Endothelial cell of umbilical vein (primary cell): ENCODE measurements around the gene LENG9. TPM values are rescaled to one million over a fixed set of nuclear protein-coding genes. Genes with fewer than 3 reads are reported as not detected.

ENCODE experiments used
- BruUV-seq: library from RNA; stranded (reverse); fragments of 400-500 nt; replicated peaks from 2 replicates; lab custom pipeline; 2021; lab: Mats Ljungman, UMichigan
- CTCF ChIA-PET: fragments of 300-600, 350-600 bp; sonication (Branson Sonifier 250); formaldehyde crosslinking; loops from one replicate; lab custom pipeline; 2021; ENCODE audit warnings: antibody characterized with exemption, inconsistent platforms; lab: Charles Lee
- POLR2A ChIA-PET: fragments of 300-600, 350-600 bp; sonication (Branson Sonifier 250); formaldehyde crosslinking; loops from one replicate; lab custom pipeline; 2021; ENCODE audit warnings: antibody characterized with exemption, inconsistent platforms; lab: Charles Lee
- DNase-seq: peaks from one replicate; pipeline ENCODE4 v3.0.0-alpha.2; 2011; ENCODE audit warnings: low read depth, low spot score
- FAIRE-seq: peaks from 2 replicates; lab custom pipeline; 2011; peaks lifted over from hg19 to GRCh38; lab: Jason Lieb, UNC
- H2AFZ ChIP-seq: 2 replicates; pipeline ENCODE4 v1.6.0; 2012; ENCODE audit warnings: low read depth, low read length, control low read depth, inconsistent platforms
- H3K27ac ChIP-seq: 2 replicates; pipeline ENCODE4 v1.5.1; 2011; ENCODE audit warnings: low read depth, mild to moderate bottlenecking, control low read depth, low read length, moderate library complexity; ENCODE audit not compliant: insufficient read depth
- H3K27me3 ChIP-seq, 2 experiments: 2 replicates each; pipeline versions ENCODE4 v1.6.0 to v1.6.1; 2011; ENCODE audit warnings: low read length in 2 of 2, mixed read lengths in 1 of 2; ENCODE audit not compliant: control insufficient read depth in 2 of 2, insufficient read depth in 2 of 2
- H3K36me3 ChIP-seq, 2 experiments: 2 replicates in 1 of 2; 3 replicates in 1 of 2; pipeline ENCODE4 v1.5.1; 2011; ENCODE audit warnings: low read length in 2 of 2, mild to moderate bottlenecking in 1 of 2, moderate library complexity in 1 of 2; ENCODE audit not compliant: control insufficient read depth in 2 of 2, insufficient read depth in 2 of 2; ENCODE audit errors: extremely low read depth in 1 of 2
- H3K4me1 ChIP-seq: 3 replicates; pipeline ENCODE4 v1.5.1; 2011; ENCODE audit warnings: mild to moderate bottlenecking, low read length; ENCODE audit not compliant: control insufficient read depth, insufficient read depth; ENCODE audit errors: extremely low read depth
- H3K4me2 ChIP-seq: 2 replicates; pipeline ENCODE4 v1.6.1; 2011; ENCODE audit warnings: low read length, control low read depth, mixed read lengths; ENCODE audit not compliant: insufficient read depth
- H3K4me3 ChIP-seq, 3 experiments: fragments of 200-600 bp in 1 of 3; sonication (generic), shearing (Covaris generic) in 1 of 3; replicated peaks in 1 of 3; 2 replicates each; pipeline ENCODE4 v1.5.1; 2011 to 2016; ENCODE audit warnings: control low read depth in 3 of 3, low read length in 3 of 3, mild to moderate bottlenecking in 2 of 3, inconsistent platforms in 1 of 3, low read depth in 1 of 3, moderate library complexity in 1 of 3; ENCODE audit not compliant: insufficient read depth in 1 of 3
- H3K79me2 ChIP-seq: 2 replicates; pipeline ENCODE4 v1.6.0; 2012; ENCODE audit warnings: low read length, inconsistent platforms; ENCODE audit not compliant: control insufficient read depth, insufficient read depth
- H3K9ac ChIP-seq: replicated peaks from 2 replicates; pipeline ENCODE3; 2011; ENCODE audit warnings: low read length, control low read depth; ENCODE audit not compliant: insufficient read depth; ENCODE audit errors: extremely low read depth
- H3K9me1 ChIP-seq: replicated peaks from 3 replicates; pipeline ENCODE4 v1.6.0; 2011; ENCODE audit warnings: mild to moderate bottlenecking, low read length; ENCODE audit not compliant: control insufficient read depth, insufficient read depth; ENCODE audit errors: extremely low read depth
- H3K9me3 ChIP-seq: replicated peaks from 2 replicates; pipeline ENCODE4 v1.5.1; 2012; ENCODE audit warnings: low read length, inconsistent platforms; ENCODE audit not compliant: control insufficient read depth, insufficient read depth
- H4K20me1 ChIP-seq: replicated peaks from 2 replicates; pipeline ENCODE3; 2011; ENCODE audit warnings: mild to moderate bottlenecking, low read length; ENCODE audit not compliant: control insufficient read depth, insufficient read depth; ENCODE audit errors: extremely low read depth
- EZH2 ChIP-seq: IDR thresholded peaks from 2 replicates; pipeline ENCODE4 v1.6.1; 2012; ENCODE audit warnings: borderline replicate concordance, low read depth, mild to moderate bottlenecking, moderate library complexity, low read length, inconsistent platforms; ENCODE audit not compliant: severe bottlenecking
- FOS ChIP-seq: IDR thresholded peaks from 2 replicates; pipeline ENCODE4 v1.6.1; 2011; ENCODE audit warnings: mild to moderate bottlenecking, low read length, moderate library complexity, borderline replicate concordance; ENCODE audit not compliant: insufficient read depth
- GATA2 ChIP-seq: IDR thresholded peaks from 2 replicates; pipeline ENCODE4 v1.7.0; 2011; ENCODE audit warnings: low read depth, mild to moderate bottlenecking, moderate library complexity, mixed read lengths, low read length; ENCODE audit not compliant: insufficient read length, insufficient read depth
- JUN ChIP-seq: IDR thresholded peaks from 2 replicates; pipeline ENCODE4 v1.6.1; 2011; ENCODE audit warnings: borderline replicate concordance, low read depth; ENCODE audit not compliant: insufficient read length, insufficient read depth
- MYC ChIP-seq: IDR thresholded peaks from one replicate; pipeline ENCODE4 v1.6.1; 2011; ENCODE audit warnings: mild to moderate bottlenecking, low read depth, low read length
- POLR2A ChIP-seq: IDR thresholded peaks from 2 replicates; pipeline ENCODE4 v1.6.1; 2012; ENCODE audit warnings: low read depth, mild to moderate bottlenecking, control low read depth, low read length
- POLR2AphosphoS5 ChIP-seq: IDR thresholded peaks from 2 replicates; pipeline ENCODE4 v1.6.1; 2012; ENCODE audit warnings: low read depth, mild to moderate bottlenecking, control low read depth, low read length, moderate library complexity; ENCODE audit not compliant: insufficient read depth
- dilution Hi-C: fragments of 300-500 bp; cut with MboI; formaldehyde crosslinking; loops from one replicate; pipeline ENCODE4 v1.15.0; 2019; ENCODE audit warnings: low sequenced_read_pairs; ENCODE audit not compliant: extremely low pct_ligation_motif_present
- intact Hi-C: fragments of 100-400 bp; cut with micrococcal nuclease; formaldehyde crosslinking; loops from one replicate; pipeline ENCODE4 v1.10.0; 2022
- polyA plus RNA-seq, 4 experiments: library from polyadenylated mRNA; depleted of rRNA in 3 of 4; stranded (reverse) in 3 of 4; unstranded in 1 of 4; fragments of >200 nt; gene quantifications; 2 replicates each; pipeline versions ENCODE4 v1.2.1 to v1.2.3, GENCODE V29; 2011 to 2012; ENCODE audit warnings: missing spikeins in 1 of 4
- total RNA-seq: library from RNA; stranded (reverse); gene quantifications from 2 replicates; pipeline ENCODE4 v1.2.3, GENCODE V29; 2021
- TF ChIP-seq, protein P1 (sequence below): IDR thresholded peaks from 2 replicates; pipeline ENCODE4 v1.6.1; 2011; ENCODE audit not compliant: insufficient read depth, insufficient read length
- TF ChIP-seq, protein P2 (sequence below), 2 donors: IDR thresholded peaks; 1 replicate in 1 of 2; 2 replicates in 1 of 2; pipeline ENCODE4 v1.5.1; 2011; ENCODE audit warnings: low read length in 2 of 2, mild to moderate bottlenecking in 2 of 2, moderate library complexity in 2 of 2, control low read depth in 1 of 2, inconsistent platforms in 1 of 2, low read depth in 1 of 2; ENCODE audit not compliant: insufficient read depth in 1 of 2; ENCODE audit errors: extremely low read depth in 1 of 2

Gene LENG9
- total and polyA plus RNA-seq, 2 donors (not counting 3 experiments of a cell fraction or from before 2014, with no cell fraction given): 0.97 to 2.8 TPM

DNA sequence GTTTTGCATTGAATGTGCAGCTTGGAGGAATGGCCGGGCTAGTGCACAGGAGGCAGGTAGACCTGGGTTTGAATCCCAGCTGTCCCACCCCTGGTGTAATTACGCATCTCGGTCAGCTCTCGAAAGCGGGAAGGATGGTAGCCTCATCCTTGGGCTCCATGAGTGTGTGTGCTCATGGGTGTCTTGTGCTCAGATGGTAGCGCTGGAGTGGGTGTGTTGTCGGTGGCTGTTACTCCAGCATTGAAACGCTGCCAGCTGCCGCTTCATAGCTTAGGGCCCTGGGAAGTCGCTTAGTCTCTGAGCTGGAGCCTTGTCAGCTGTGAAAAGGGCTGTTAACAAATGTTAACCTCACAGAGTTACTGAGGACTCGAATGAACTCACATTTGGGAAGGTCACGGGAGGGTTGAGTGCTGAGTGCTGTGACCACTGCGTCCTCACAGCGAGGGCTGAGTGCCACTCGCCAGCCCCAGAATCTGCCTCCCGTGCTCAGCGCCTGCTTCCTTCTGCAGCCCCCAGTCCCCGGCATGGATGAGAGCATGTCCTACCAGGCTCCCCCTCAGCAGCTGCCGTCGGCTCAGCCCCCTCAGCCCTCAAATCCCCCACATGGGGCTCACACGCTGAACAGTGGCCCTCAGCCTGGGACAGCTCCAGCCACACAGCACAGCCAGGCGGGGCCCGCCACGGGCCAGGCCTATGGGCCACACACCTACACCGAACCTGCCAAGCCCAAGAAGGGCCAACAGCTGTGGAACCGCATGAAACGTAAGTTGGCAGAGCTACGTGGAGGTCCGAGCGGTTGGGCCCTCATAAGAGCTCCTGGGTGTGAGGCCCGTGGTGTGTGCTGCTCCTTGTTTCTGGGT is 9.4 kb downstream of the LENG9 start:
- H3K36me3 ChIP-seq: peaks cover 58 to 80% of the 10 kb centered on the region in 2 experiments
- no peak overlapping the region for H3K27ac ChIP-seq
- BruUV-seq: no TSS peak
- no peaks in the 10 kb centered on the region for H3K9me3 ChIP-seq
- no peaks in the 10 kb centered on the region for H3K27me3 ChIP-seq
- peaks cover 92% of the 10 kb centered on the region for H3K79me2 ChIP-seq
- no peaks in the 10 kb centered on the region for H3K9me1 ChIP-seq
- H3K9ac ChIP-seq: no peak overlapping the region
- dilution Hi-C loops: no loop called here
- ChIA-PET CTCF (interaction anchor here (0.7 kb wide), 1 partner anchor 27 kb away, joined by 4 read pairs; no protein-coding TSS in a partner anchor), POLR2A (interaction anchor here (0.6 to 0.7 kb wide), 2 partner anchors 8 to 19 kb away, joined by 3 read pairs; partner anchors contain the start of gene CDC42EP5)
- no peak overlapping the region for H3K4me2 ChIP-seq
- no peak overlapping the region for H3K4me3 ChIP-seq
- FAIRE-seq (no peak), DNase-seq (no peak)
- peaks cover 11% of the 10 kb centered on the region for H4K20me1 ChIP-seq
- H2AFZ ChIP-seq: no peak overlapping the region
- peaks cover 15% of the 10 kb centered on the region for H3K4me1 ChIP-seq
- intact Hi-C loops: no loop called here
- no peak for TF ChIP-seq POLR2AphosphoS5
- TF ChIP-seq, protein P1, sequence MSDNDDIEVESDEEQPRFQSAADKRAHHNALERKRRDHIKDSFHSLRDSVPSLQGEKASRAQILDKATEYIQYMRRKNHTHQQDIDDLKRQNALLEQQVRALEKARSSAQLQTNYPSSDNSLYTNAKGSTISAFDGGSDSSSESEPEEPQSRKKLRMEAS: no peak
- no peak for TF ChIP-seq JUN
- TF ChIP-seq GATA2: no peak
- TF ChIP-seq EZH2: no peak
- no peak for TF ChIP-seq MYC
- TF ChIP-seq FOS: no peak
- TF ChIP-seq, protein P2, sequence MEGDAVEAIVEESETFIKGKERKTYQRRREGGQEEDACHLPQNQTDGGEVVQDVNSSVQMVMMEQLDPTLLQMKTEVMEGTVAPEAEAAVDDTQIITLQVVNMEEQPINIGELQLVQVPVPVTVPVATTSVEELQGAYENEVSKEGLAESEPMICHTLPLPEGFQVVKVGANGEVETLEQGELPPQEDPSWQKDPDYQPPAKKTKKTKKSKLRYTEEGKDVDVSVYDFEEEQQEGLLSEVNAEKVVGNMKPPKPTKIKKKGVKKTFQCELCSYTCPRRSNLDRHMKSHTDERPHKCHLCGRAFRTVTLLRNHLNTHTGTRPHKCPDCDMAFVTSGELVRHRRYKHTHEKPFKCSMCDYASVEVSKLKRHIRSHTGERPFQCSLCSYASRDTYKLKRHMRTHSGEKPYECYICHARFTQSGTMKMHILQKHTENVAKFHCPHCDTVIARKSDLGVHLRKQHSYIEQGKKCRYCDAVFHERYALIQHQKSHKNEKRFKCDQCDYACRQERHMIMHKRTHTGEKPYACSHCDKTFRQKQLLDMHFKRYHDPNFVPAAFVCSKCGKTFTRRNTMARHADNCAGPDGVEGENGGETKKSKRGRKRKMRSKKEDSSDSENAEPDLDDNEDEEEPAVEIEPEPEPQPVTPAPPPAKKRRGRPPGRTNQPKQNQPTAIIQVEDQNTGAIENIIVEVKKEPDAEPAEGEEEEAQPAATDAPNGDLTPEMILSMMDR (IDR thresholded peaks at IDR 0.05; ENCODE audit: extremely low read depth in 1 of 2, insufficient read depth in 1 of 2, low read depth in 1 of 2, low read length in 2 of 2): no peak
- TF ChIP-seq POLR2A: no peak
